Measurements from ENCODE around the gene TNNI3K.

TNNI3K gene

DNA sequence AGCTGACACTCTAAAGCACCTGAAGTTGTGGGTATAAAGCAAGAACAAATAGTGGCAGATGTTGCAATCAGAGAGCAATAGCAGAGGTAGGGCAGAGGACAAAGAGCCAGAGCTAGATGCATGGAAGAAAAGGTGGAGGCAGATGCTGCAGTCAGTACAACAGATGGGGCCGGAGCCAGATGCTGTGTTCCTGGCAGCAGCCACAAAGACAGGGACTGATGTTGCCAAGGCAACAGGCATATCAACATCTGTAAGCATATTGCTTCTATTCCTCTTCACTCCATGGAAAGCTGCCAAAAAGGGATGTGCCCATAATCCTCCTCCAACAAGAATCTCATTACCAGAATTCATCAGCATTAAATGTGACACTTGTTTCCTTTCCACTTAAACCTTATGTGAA, 108.0 kb downstream of the TNNI3K start:
- DNase-seq (ENCODE audit: low read depth, low spot score): no peak
- in situ Hi-C loops (cut with HindIII; ENCODE audit: low sequenced_read_pairs): no loop called here
- TF ChIP-seq, protein P1, sequence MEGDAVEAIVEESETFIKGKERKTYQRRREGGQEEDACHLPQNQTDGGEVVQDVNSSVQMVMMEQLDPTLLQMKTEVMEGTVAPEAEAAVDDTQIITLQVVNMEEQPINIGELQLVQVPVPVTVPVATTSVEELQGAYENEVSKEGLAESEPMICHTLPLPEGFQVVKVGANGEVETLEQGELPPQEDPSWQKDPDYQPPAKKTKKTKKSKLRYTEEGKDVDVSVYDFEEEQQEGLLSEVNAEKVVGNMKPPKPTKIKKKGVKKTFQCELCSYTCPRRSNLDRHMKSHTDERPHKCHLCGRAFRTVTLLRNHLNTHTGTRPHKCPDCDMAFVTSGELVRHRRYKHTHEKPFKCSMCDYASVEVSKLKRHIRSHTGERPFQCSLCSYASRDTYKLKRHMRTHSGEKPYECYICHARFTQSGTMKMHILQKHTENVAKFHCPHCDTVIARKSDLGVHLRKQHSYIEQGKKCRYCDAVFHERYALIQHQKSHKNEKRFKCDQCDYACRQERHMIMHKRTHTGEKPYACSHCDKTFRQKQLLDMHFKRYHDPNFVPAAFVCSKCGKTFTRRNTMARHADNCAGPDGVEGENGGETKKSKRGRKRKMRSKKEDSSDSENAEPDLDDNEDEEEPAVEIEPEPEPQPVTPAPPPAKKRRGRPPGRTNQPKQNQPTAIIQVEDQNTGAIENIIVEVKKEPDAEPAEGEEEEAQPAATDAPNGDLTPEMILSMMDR (IDR thresholded peaks at IDR 0.05; ENCODE audit: low read depth, low read length): no peak

DNA sequence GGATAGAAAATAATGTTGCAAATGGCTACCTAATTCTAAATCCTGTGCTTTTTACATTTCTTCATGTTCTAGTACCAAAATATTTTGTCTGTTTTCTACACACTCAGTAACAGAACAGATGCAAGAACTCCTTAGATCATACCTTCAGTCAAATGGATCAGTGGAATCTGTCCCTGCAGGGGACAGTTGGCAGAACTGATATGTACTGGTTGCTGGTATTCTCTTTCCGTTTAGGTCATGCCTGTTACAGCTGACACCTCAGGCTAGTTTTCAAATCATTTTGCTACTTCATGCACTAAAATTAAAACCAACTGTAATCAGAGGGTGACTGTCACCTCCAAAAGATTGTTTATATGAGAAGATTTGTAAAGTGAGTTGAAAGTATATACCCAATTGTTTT, 109.2 kb downstream of the TNNI3K start:
- in situ Hi-C loops (cut with HindIII; ENCODE audit: low sequenced_read_pairs): no loop called here
- H3K4me3 ChIP-seq (ENCODE audit: low read depth, low read length): no peak overlapping the region
- DNase-seq (ENCODE audit: low read depth, low spot score): no peak
- TF ChIP-seq, protein P1 (IDR thresholded peaks at IDR 0.05; ENCODE audit: low read depth, low read length): no peak

More for the DNA sequence above, 108.0 kb downstream of the TNNI3K start:
- H3K4me3 ChIP-seq (ENCODE audit: low read depth, low read length): no peak overlapping the region

DNA sequence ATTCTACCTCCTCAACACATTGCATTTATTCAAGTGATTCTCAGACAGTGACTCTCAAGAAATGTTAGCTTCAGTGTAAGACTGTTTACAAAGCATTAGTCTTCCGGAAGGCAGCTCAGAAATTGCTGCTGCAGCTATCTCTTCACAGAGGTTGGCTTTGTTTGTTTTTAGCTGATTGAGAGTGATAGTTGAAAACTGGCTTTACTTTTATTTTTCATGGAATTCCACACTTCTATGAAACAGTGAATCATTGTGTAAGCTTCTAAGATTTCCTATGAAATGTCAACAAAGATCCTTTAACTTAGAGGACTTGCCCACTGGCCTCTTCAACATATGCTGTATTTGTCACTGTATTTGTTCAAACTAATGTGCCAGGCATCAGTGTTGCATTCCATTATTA, 121.3 kb downstream of the TNNI3K start:
- TF ChIP-seq, protein P1 (IDR thresholded peaks at IDR 0.05; ENCODE audit: low read depth, low read length): no peak
- peak; percentile 22 for DNase-seq (ENCODE audit: low read depth, low spot score)
- in situ Hi-C loops (cut with HindIII; ENCODE audit: low sequenced_read_pairs): no loop called here
- no peak overlapping the region for H3K4me3 ChIP-seq (ENCODE audit: low read depth, low read length)

DNA sequence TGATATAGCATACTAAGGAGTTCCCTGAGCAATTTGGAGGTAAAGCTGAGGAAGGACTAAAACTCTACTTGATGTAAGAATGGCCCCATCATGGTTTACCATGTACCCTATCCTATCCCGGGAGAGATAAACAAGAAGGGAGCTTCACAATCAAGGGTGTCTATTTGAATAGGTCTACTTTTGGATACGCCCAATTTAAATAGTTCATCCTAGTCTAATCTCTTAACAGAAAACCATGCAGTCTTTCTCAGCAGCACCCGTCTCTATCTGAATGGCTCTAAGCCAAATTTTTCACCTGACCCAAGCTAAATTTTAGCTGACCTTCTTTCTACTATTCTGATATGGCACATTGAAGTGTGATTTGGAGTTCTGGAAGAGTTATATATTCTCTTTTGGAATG, 122.0 kb downstream of the TNNI3K start:
- TF ChIP-seq, protein P1 (IDR thresholded peaks at IDR 0.05; ENCODE audit: low read depth, low read length): no peak
- H3K4me3 ChIP-seq (ENCODE audit: low read depth, low read length): no peak overlapping the region
- in situ Hi-C loops (cut with HindIII; ENCODE audit: low sequenced_read_pairs): no loop called here
- no peak for DNase-seq (ENCODE audit: low read depth, low spot score)

DNA sequence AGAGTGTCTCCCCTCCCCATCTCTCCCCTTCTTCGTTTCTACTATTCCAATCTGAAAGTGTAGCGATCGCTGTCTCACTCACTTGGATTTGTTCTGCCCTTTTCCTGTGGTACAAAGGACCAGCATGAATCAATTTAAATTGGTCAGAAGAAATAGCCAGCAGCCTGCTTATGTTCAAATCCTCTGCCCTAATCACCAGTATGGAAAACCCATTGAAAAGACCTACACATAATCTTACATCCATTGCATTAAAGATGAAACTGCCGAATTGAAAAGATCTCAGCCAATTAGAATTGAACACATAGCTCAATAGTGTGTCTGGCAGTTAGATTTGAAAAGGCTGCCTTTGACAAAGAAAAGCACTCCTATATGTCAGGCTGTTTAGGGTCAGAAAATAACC, 122.6 kb downstream of the TNNI3K start:
- DNase-seq (ENCODE audit: low read depth, low spot score): no peak
- peak overlapping the region; percentile 8 for H3K4me3 ChIP-seq (ENCODE audit: low read depth, low read length)
- in situ Hi-C loops (cut with HindIII; ENCODE audit: low sequenced_read_pairs): no loop called here
- TF ChIP-seq, protein P1 (IDR thresholded peaks at IDR 0.05; ENCODE audit: low read depth, low read length): no peak

DNA sequence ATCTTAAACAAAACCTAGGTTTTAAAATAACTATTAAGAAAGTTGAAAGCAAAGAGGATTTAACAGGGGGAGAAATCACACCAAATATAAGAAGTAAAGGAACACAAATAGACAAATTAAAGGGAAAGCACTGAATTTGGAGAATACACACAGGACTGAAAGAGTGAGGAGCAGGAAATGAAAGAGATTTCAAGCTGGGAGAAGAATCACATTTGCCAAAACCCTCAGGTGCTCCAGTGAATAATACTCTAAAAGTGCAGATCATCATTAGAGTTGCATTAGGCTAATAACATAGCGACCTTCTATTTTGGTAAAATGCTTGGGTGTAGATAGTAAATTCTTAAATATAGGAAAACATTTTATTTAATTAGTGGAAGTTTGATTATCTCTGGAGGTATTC, 127.5 kb downstream of the TNNI3K start:
- DNase-seq (ENCODE audit: low read depth, low spot score): no peak
- TF ChIP-seq, protein P1 (IDR thresholded peaks at IDR 0.05; ENCODE audit: low read depth, low read length): no peak
- H3K4me3 ChIP-seq (ENCODE audit: low read depth, low read length): no peak overlapping the region
- in situ Hi-C loops (cut with HindIII; ENCODE audit: low sequenced_read_pairs): no loop called here

DNA sequence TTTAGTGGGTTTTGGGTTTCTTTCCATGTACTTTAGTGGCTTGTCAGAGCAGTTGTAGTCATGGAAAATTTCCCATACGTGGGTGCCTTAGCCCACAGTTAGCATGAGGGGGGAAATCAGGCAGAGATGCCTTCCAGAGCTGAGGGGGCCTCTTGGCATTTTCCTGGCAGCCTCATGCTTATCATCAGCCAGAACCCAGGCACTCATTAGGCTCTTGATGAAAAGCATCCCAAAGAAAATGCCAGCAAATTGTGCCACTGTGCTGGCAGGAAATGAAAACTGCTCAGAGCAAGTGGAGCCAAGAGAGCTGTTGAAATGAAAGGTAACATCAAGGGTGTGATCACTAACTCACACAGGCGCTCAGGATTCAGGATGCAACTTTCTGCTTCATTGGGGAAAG, 128.0 kb downstream of the TNNI3K start:
- in situ Hi-C loops (cut with HindIII; ENCODE audit: low sequenced_read_pairs): no loop called here
- H3K4me3 ChIP-seq (ENCODE audit: low read depth, low read length): no peak overlapping the region
- DNase-seq (ENCODE audit: low read depth, low spot score): no peak
- TF ChIP-seq, protein P1 (IDR thresholded peaks at IDR 0.05; ENCODE audit: low read depth, low read length): no peak

Measured in astrocyte of the spinal cord (primary cell).